ENCODE data around the gene BAIAP3.

DNA sequence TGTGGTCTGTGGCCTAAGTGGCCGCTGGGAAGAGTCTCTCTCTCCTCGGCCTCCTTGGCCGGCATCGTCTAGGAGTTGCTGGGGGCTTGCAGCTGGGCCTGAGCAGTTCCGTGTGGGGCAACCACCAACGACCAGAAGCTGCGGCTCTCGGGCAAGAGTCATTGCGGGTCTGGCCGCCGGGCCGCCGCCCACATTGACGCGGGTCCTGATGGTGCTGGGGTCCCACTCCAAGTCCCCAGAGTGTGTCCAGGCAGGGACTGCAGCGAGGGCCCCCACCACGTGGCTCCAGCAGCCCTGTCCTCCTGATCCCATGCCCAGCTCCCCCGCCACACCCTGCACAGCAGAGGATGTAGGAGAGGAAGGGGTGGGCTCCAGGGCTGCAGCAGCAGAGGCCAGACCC, 50.1 kb downstream of the BAIAP3 start:
- TF ChIP-seq EZH2phosphoT487 (IDR thresholded peaks at IDR 0.05; ENCODE audit: insufficient read depth, low read depth) (no peak), EZH2 (IDR thresholded peaks at IDR 0.05; ENCODE audit: insufficient read depth, poor library complexity, severe bottlenecking) (no peak)
